Uterus (tissue), 2 donors: ENCODE data around the gene RAB5B.

Source experiments
- CTCF ChIP-seq, 4 experiments: fragments of 200-600 bp in 2 of 4; fragments of 450-650 bp in 2 of 4; sonication (generic) in 2 of 4; IDR thresholded peaks; one replicate each; pipeline ENCODE4 v1.5.1; 2016 to 2019; ENCODE audit warnings: antibody characterized with exemption in 4 of 4, mild to moderate bottlenecking in 2 of 4, moderate library complexity in 1 of 4
- POLR2A ChIP-seq, 2 donors: fragments of 450-650 bp; IDR thresholded peaks; one replicate each; pipeline ENCODE4 v1.6.1; 2016; ENCODE audit warnings: antibody characterized with exemption in 2 of 2, mild to moderate bottlenecking in 1 of 2, moderate library complexity in 1 of 2

- peak in 3 of 4 experiments; percentile 19 to 66 (median 57) for TF ChIP-seq CTCF (IDR thresholded peaks at IDR 0.05)
- TF ChIP-seq POLR2A (IDR thresholded peaks at IDR 0.05), result peak; percentile 23 to 73
Observed at GRCh38 chr12:56041552-56042429, 67.9 kb downstream of the RAB5B start, which contains the start of gene RPS26.
